Thymus (tissue), 11 donors: ENCODE data around the gene MOCS3. TPM values are rescaled to one million over a fixed set of nuclear protein-coding genes. Genes with fewer than 3 reads are reported as not detected.

Experiments used
- DNase-seq, 9 donors: peaks; one replicate each; pipeline ENCODE4 v3.0.0-alpha.2; 2013; ENCODE audit warnings: low spot score in 9 of 9, low read depth in 6 of 9, missing footprints in 1 of 9
- H3K27ac ChIP-seq, 2 donors: one replicate each; pipeline ENCODE4 v1.5.1; 2013; ENCODE audit warnings: control low read depth in 1 of 2, low read depth in 1 of 2, low read length in 1 of 2, mild to moderate bottlenecking in 1 of 2, moderate library complexity in 1 of 2
- H3K27me3 ChIP-seq, 2 donors: one replicate each; pipeline ENCODE4 v1.5.1; 2013; ENCODE audit warnings: low read length in 1 of 2; ENCODE audit not compliant: control insufficient read depth in 2 of 2, insufficient read depth in 1 of 2
- H3K36me3 ChIP-seq, 2 donors: one replicate each; pipeline ENCODE4 v1.5.1; 2013; ENCODE audit warnings: low read length in 1 of 2, mild to moderate bottlenecking in 1 of 2, moderate library complexity in 1 of 2; ENCODE audit not compliant: control insufficient read depth in 2 of 2, insufficient read depth in 2 of 2
- H3K4me1 ChIP-seq, 2 donors: one replicate each; pipeline ENCODE4 v1.5.1; 2013; ENCODE audit warnings: low read length in 2 of 2; ENCODE audit not compliant: control insufficient read depth in 2 of 2, insufficient read depth in 2 of 2
- H3K4me3 ChIP-seq, 2 donors: one replicate each; pipeline ENCODE4 v1.5.1; 2013; ENCODE audit warnings: low read length in 2 of 2, control low read depth in 1 of 2, mild to moderate bottlenecking in 1 of 2
- H3K9me3 ChIP-seq, 2 donors: one replicate each; pipeline ENCODE4 v1.5.1; 2013; ENCODE audit warnings: low read length in 1 of 2, mild to moderate bottlenecking in 1 of 2; ENCODE audit not compliant: control insufficient read depth in 2 of 2, insufficient read depth in 1 of 2
- WGBS: extraction: QIAGEN DNeasy Blood & Tissue Kit; methylation state at CpG from one replicate; pipeline ENCODE4 v1.1.7; 2013; 5-methylcytosine and 5-hydroxymethylcytosine counted together
- polyA plus RNA-seq: library from polyadenylated mRNA; stranded (reverse); fragments of 200-250 nt; gene quantifications from one replicate; pipeline ENCODE4 v1.2.3, GENCODE V29; 2013
- total RNA-seq: library from RNA; stranded (reverse); fragments of 120-200 nt; gene quantifications from one replicate; pipeline ENCODE4 v1.2.4, GENCODE V29; 2013
- donor health status: healthy.

MOCS3 gene
- total and polyA plus RNA-seq, 2 donors: 3.4 to 3.7 TPM

- WGBS: 89% methylated on average over 33 of the region's 33 CpGs
- no peaks in the 10 kb centered on the region for H3K36me3 ChIP-seq
- peaks cover 2 to 8% of the 10 kb centered on the region in 2 donors for H3K27me3 ChIP-seq
- no peaks in the 10 kb centered on the region for H3K4me1 ChIP-seq
- no peak for DNase-seq
- H3K4me3 ChIP-seq: no peak overlapping the region
- H3K9me3 ChIP-seq: no peaks in the 10 kb centered on the region
- H3K27ac ChIP-seq: no peak overlapping the region
Observed at GRCh38 chr20:51010043-51010365, 51.4 kb downstream of the MOCS3 start.

- no peaks in the 10 kb centered on the region for H3K36me3 ChIP-seq
- H3K27me3 ChIP-seq: peaks cover 5 to 10% of the 10 kb centered on the region in 2 donors
- no peak for DNase-seq
- H3K27ac ChIP-seq: no peak overlapping the region
- H3K9me3 ChIP-seq: no peaks in the 10 kb centered on the region
- H3K4me1 ChIP-seq: no peaks in the 10 kb centered on the region
- H3K4me3 ChIP-seq: no peak overlapping the region
- 95% methylated on average over 3 of the region's 3 CpGs for WGBS
Observed at GRCh38 chr20:51010932-51011331, 52.3 kb downstream of the MOCS3 start.

GRCh38 chr20:51011479-51011878 is 52.9 kb downstream of the MOCS3 start:
- Histone ChIP-seq H3K4me3 (no peak overlapping the region), H3K27ac (no peak overlapping the region), H3K4me1 (no peaks in the 10 kb centered on the region), H3K9me3 (no peaks in the 10 kb centered on the region), H3K36me3 (no peaks in the 10 kb centered on the region), H3K27me3 (peaks cover 5 to 10% of the 10 kb centered on the region in 2 donors)
- 91% methylated on average over 4 of the region's 4 CpGs for WGBS
- DNase-seq: no peak

- 90% methylated on average over 3 of the region's 3 CpGs for WGBS
- H3K36me3 ChIP-seq: no peaks in the 10 kb centered on the region
- H3K27me3 ChIP-seq: peaks cover 5 to 10% of the 10 kb centered on the region in 2 donors
- H3K9me3 ChIP-seq: no peaks in the 10 kb centered on the region
- no peak overlapping the region for H3K4me3 ChIP-seq
- no peaks in the 10 kb centered on the region for H3K4me1 ChIP-seq
- no peak overlapping the region for H3K27ac ChIP-seq
- DNase-seq: no peak
Observed at GRCh38 chr20:51012357-51012756, 53.7 kb downstream of the MOCS3 start.

Other genes with a start within 250 kb of the MOCS3 start
- gene PARD6B, start 227.2 kb upstream of the MOCS3 start, total RNA-seq: 3.1 TPM
- gene PARD6B, start 227.2 kb upstream of the MOCS3 start, polyA plus RNA-seq: 3.7 TPM
- 17.5 TPM for gene BCAS4, start 163.8 kb upstream of the MOCS3 start, total RNA-seq
- 14.5 TPM for gene BCAS4, start 163.8 kb upstream of the MOCS3 start, polyA plus RNA-seq
- gene ADNP, start 27.4 kb upstream of the MOCS3 start, total RNA-seq: 22.8 TPM
- gene ADNP, start 27.4 kb upstream of the MOCS3 start, polyA plus RNA-seq: 55.6 TPM
- 69.5 TPM for gene DPM1, start 286 bp upstream of the MOCS3 start, total RNA-seq
- 80.9 TPM for gene DPM1, start 286 bp upstream of the MOCS3 start, polyA plus RNA-seq
- gene KCNG1, start 64.3 kb downstream of the MOCS3 start, total RNA-seq: 0.28 TPM
- 0.71 TPM for gene KCNG1, start 64.3 kb downstream of the MOCS3 start, polyA plus RNA-seq